OCI-LY3 (cell line): ENCODE measurements around the gene NAA35.

Source experiments
- EZH2phosphoT487 ChIP-seq: fragments of 200-600 bp; shearing (Covaris generic); IDR thresholded peaks from 2 replicates; pipeline ENCODE4 v1.6.1; 2018; ENCODE audit warnings: antibody characterized with exemption, mixed run types, low read depth
- TF ChIP-seq, protein P1 (sequence below): fragments of 200-600, 300-600 bp; sonication (generic); IDR thresholded peaks from 2 replicates; pipeline ENCODE4 v1.5.1; 2014; ENCODE audit warnings: antibody characterized with exemption, low read length, low read depth

- TF ChIP-seq, protein P1, sequence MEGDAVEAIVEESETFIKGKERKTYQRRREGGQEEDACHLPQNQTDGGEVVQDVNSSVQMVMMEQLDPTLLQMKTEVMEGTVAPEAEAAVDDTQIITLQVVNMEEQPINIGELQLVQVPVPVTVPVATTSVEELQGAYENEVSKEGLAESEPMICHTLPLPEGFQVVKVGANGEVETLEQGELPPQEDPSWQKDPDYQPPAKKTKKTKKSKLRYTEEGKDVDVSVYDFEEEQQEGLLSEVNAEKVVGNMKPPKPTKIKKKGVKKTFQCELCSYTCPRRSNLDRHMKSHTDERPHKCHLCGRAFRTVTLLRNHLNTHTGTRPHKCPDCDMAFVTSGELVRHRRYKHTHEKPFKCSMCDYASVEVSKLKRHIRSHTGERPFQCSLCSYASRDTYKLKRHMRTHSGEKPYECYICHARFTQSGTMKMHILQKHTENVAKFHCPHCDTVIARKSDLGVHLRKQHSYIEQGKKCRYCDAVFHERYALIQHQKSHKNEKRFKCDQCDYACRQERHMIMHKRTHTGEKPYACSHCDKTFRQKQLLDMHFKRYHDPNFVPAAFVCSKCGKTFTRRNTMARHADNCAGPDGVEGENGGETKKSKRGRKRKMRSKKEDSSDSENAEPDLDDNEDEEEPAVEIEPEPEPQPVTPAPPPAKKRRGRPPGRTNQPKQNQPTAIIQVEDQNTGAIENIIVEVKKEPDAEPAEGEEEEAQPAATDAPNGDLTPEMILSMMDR = no peak
- TF ChIP-seq EZH2phosphoT487 = no peak
Measured at GRCh38 chr9:86046930-86047341, 106.0 kb downstream of the NAA35 start.
